Endothelial cell (in vitro differentiated cells): ENCODE measurements around the gene RNF215. TPM values are rescaled to one million over a fixed set of nuclear protein-coding genes. Genes with fewer than 3 reads are reported as not detected.
"Not testable (repeated sequence)": the region's sequence is repeated elsewhere in the genome, so short reads cannot be mapped to it uniquely, and the experiment has no call there.

Experiments used
- DNase-seq: peaks from one replicate; pipeline ENCODE4 v3.0.0; 2021; ENCODE audit warnings: low spot score
- H3K27ac Mint-ChIP-seq: one replicate; pipeline ENCODE4 v1.8.0; 2021; ENCODE audit warnings: mixed read lengths, inconsistent platforms; ENCODE audit not compliant: unreplicated experiment
- H3K27me3 Mint-ChIP-seq: one replicate; pipeline ENCODE4 v1.8.0; 2021; ENCODE audit warnings: mild to moderate bottlenecking, moderate library complexity, mixed read lengths, inconsistent platforms; ENCODE audit not compliant: unreplicated experiment
- H3K36me3 Mint-ChIP-seq: one replicate; pipeline ENCODE4 v1.8.0; 2021; ENCODE audit warnings: mild to moderate bottlenecking, low read depth, mixed read lengths, inconsistent platforms; ENCODE audit not compliant: unreplicated experiment
- H3K4me1 Mint-ChIP-seq: one replicate; pipeline ENCODE4 v1.8.0; 2021; ENCODE audit warnings: mild to moderate bottlenecking, mixed read lengths, inconsistent platforms; ENCODE audit not compliant: unreplicated experiment
- H3K4me3 Mint-ChIP-seq: one replicate; pipeline ENCODE4 v1.8.0; 2021; ENCODE audit warnings: mild to moderate bottlenecking, mixed read lengths, inconsistent platforms; ENCODE audit not compliant: unreplicated experiment
- H3K9me3 Mint-ChIP-seq: one replicate; pipeline ENCODE4 v1.8.0; 2021; ENCODE audit warnings: mixed read lengths, inconsistent platforms; ENCODE audit not compliant: unreplicated experiment
- total RNA-seq: library from RNA; stranded (reverse); fragmentation: NEBNext Ultra II Directional; extraction: Animal tissue kit (Norgen Biotek cat#: 25700); gene quantifications from one replicate; pipeline ENCODE4 v1.2.1, GENCODE V29; 2021; ENCODE audit not compliant: unreplicated experiment
- TF ChIP-seq, protein P1 (sequence below): fragments of 200-600 bp; sonication (generic); IDR thresholded peaks from one replicate; pipeline ENCODE4 v1.5.0; 2021; ENCODE audit warnings: antibody characterized with exemption; ENCODE audit not compliant: unreplicated experiment

The RNF215 gene
- total RNA-seq, 1 donor from 2014 or later, result 39.1 TPM

DNA sequence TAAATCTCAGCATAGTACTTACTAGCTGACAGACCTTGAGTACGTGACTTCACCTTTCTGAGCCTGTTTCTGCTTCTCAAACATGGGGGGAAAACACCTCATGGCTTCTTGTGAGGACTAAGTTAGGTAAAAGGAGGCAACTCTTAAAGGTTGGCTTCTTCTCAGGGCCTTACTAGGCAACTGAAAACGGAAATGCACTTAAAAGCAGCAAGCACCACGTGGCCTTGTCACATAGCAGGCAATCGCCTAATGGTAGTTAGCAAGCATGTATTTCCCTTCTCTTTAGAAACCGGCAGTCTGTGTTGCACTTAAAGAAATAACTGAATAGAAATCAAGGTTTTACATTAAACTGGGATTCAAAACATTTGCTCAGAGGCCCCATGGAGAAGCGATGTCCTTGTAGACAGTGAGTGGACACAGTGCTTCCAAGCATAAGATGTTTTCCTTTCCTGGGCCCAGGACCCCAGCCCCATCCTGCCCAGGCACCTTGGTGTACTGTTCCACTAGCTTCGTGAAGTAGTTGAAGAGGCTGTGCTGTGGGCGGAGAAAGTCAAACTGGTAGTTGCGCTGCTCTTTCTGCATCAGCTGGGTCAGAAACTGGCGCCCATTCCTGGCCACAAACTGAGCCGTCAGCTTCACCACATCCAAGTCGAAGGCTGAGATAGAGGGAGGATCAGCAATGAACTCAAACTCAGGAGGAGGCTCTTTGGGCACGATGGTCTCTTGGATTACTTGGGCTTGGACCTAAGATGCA lies 42.6 kb downstream of the RNF215 start:
- TF ChIP-seq, protein P1, sequence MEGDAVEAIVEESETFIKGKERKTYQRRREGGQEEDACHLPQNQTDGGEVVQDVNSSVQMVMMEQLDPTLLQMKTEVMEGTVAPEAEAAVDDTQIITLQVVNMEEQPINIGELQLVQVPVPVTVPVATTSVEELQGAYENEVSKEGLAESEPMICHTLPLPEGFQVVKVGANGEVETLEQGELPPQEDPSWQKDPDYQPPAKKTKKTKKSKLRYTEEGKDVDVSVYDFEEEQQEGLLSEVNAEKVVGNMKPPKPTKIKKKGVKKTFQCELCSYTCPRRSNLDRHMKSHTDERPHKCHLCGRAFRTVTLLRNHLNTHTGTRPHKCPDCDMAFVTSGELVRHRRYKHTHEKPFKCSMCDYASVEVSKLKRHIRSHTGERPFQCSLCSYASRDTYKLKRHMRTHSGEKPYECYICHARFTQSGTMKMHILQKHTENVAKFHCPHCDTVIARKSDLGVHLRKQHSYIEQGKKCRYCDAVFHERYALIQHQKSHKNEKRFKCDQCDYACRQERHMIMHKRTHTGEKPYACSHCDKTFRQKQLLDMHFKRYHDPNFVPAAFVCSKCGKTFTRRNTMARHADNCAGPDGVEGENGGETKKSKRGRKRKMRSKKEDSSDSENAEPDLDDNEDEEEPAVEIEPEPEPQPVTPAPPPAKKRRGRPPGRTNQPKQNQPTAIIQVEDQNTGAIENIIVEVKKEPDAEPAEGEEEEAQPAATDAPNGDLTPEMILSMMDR, result no peak
- Mint-ChIP-seq H3K4me3 (peak overlapping the region; percentile 51), H3K9me3 (no peaks in the 10 kb centered on the region), H3K4me1 (no peaks in the 10 kb centered on the region), H3K27me3 (peaks cover 3% of the 10 kb centered on the region), H3K36me3 (peaks cover 49% of the 10 kb centered on the region), H3K27ac (no peak overlapping the region)
- DNase-seq, result no peak

DNA sequence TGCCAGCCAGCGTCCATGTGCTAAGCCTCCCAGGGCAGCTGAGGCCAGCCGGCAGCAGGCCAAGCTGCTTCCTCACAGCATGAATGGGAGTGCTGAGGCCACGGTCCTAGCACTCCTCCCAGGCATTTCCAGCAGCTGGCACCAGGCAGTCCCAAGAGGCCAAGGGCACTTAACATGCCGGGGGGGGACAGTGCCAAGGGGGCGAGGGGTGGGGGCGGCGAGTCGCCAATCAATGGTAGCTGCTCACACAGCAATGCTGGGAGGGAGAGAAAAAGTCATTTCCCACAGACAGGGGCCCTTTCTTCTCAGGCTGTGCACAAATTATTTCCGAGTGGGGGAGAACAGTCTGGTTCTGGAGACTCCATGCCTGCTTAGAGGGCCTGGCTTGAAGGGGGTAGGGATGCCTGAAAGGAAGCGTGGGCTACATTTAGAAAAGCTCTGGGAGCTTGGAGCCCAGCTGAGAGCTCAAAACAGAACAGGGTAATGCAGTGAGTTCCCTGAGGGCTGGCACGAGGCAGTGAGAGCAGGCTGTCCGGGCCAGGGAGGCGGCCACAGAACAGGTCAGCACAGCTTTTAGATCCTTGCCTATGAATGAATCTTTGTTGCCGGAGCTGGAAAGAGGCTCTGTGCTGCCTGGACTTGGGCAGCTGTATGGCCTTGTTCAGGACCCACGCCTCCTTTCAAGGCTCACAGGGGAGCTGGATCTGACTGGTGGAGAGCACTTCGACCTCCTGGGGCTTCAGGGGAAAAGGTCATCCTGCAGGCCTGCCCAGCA lies 46.1 kb downstream of the RNF215 start:
- Mint-ChIP-seq H3K36me3 (peaks cover 67% of the 10 kb centered on the region), H3K4me3 (no peak overlapping the region)

DNA sequence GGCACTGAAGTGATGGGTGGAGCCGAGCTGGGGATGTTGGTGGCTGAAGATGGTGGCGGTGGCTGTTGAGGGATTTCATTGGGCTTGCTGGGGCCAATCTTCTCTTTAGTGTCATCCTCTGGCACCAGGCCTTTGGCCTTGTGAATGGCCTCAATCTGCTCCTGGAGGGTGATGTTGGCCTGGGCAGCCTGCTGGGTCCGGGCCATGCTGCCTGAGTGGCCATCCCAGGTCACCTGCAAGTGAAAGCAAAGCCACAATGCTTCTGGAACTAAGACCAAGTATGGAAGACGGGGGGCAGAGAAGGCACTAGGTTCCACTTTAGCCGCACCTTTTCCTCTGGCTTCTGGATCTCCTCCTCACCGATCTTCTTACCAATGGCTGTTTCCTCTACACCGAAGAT lies 48.4 kb downstream of the RNF215 start:
- Mint-ChIP-seq H3K27ac (no peak overlapping the region), H3K9me3 (no peaks in the 10 kb centered on the region), H3K36me3 (peaks cover 72% of the 10 kb centered on the region), H3K4me1 (no peaks in the 10 kb centered on the region), H3K4me3 (no peak overlapping the region), H3K27me3 (no peaks in the 10 kb centered on the region)
- TF ChIP-seq, protein P1, result no peak
- DNase-seq, result no peak

More for the DNA sequence above, 46.1 kb downstream of the RNF215 start:
- Mint-ChIP-seq H3K27ac (no peak overlapping the region), H3K4me1 (no peaks in the 10 kb centered on the region), H3K9me3 (no peaks in the 10 kb centered on the region), H3K27me3 (no peaks in the 10 kb centered on the region)
- TF ChIP-seq, protein P1, result no peak
- DNase-seq, result no peak

DNA sequence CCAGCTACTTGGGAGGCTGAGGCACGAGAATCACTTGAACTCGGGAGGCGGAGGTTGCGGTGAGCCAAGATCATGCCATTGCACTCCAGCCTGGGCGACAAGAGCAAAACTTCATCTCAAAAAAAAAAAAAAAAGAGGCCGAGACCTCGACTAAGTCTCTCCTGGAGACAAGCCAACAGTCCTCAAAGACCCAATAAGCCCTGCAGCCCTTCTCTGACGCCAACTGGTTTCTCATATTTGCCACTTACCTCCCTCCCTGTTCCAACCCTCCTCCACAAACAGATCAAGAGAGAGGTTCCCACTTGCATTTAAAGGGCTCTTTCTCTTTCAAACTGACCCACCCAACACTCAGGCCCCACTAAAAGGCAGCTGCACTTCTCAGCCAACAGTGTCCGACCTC lies 48.9 kb downstream of the RNF215 start:
- H3K27me3 Mint-ChIP-seq, H3K4me3 Mint-ChIP-seq, DNase-seq, H3K4me1 Mint-ChIP-seq, H3K27ac Mint-ChIP-seq, H3K9me3 Mint-ChIP-seq: not testable (repeated sequence)
- H3K36me3 Mint-ChIP-seq, result peaks cover 71% of the 10 kb centered on the region

DNA sequence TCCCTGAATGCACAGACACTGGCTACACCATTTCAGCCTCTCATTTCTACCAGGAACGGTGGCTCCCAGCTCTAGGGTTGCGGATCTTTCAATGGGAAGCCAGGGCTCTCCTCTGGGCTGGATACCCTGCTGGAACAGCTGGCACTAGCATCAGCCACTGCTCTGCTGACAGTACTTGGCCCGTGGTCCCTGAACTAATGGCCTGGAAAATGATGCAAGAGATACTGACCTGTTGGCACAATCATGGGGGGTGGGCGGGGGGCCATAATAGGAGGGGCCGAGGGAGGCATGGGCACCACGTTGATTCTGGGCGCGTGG lies 49.8 kb downstream of the RNF215 start:
- TF ChIP-seq, protein P1, result no peak
- no peaks in the 10 kb centered on the region for H3K27me3 Mint-ChIP-seq
- peaks cover 67% of the 10 kb centered on the region for H3K36me3 Mint-ChIP-seq
- H3K4me1 Mint-ChIP-seq, result no peaks in the 10 kb centered on the region
- no peak overlapping the region for H3K27ac Mint-ChIP-seq
- no peaks in the 10 kb centered on the region for H3K9me3 Mint-ChIP-seq
- H3K4me3 Mint-ChIP-seq, result no peak overlapping the region
- no peak for DNase-seq
